Measurements from ENCODE around the gene BLVRA. TPM values are rescaled to one million over a fixed set of nuclear protein-coding genes. Genes with fewer than 3 reads are reported as not detected.

The BLVRA gene
- polyA plus RNA-seq, 1 experiment, result 33.9 TPM

- no peaks in the 10 kb centered on the region for H3K36me3 ChIP-seq (ENCODE audit: control insufficient read depth, insufficient read depth, low read length)
- POLR2A ChIA-PET, result no interaction called here
- CTCF ChIA-PET, result interaction anchor here (0.6 to 1.0 kb wide), 3 partner anchors 12 to 151 kb away, joined by 3 to 5 read pairs (median 3); no protein-coding TSS in a partner anchor
- DNase-seq (ENCODE audit: low read depth), result no peak
- no peak overlapping the region for H3K4me3 ChIP-seq (ENCODE audit: low read depth, low read length)
- no peaks in the 10 kb centered on the region for H3K27me3 ChIP-seq (ENCODE audit: control insufficient read depth, insufficient read depth, low read length)
- no peak for TF ChIP-seq CTCF (IDR thresholded peaks at IDR 0.05; ENCODE audit: insufficient read depth, low read depth, low read length)
Measured at GRCh38 chr7:43851805-43852204, 93.3 kb downstream of the BLVRA start.

- ChIA-PET CTCF (interaction anchor here (0.9 kb wide), 1 partner anchor 16 kb away, joined by 3 read pairs; no protein-coding TSS in a partner anchor), POLR2A (no interaction called here)
Measured at GRCh38 chr7:43855176-43855575, 96.7 kb downstream of the BLVRA start.

GRCh38 chr7:43856316-43856715 is 97.8 kb downstream of the BLVRA start:
- TF ChIP-seq CTCF (IDR thresholded peaks at IDR 0.05; ENCODE audit: insufficient read depth, low read depth, low read length), result no peak
- H3K36me3 ChIP-seq (ENCODE audit: control insufficient read depth, insufficient read depth, low read length), result no peaks in the 10 kb centered on the region
- no peaks in the 10 kb centered on the region for H3K27me3 ChIP-seq (ENCODE audit: control insufficient read depth, insufficient read depth, low read length)
- CTCF ChIA-PET, result interaction anchor here (0.8 to 0.9 kb wide), 2 partner anchors 17 to 273 kb away, joined by 3 read pairs; partner anchors contain the start of gene STK17A
- DNase-seq (ENCODE audit: low read depth), result no peak
- H3K4me3 ChIP-seq (ENCODE audit: low read depth, low read length), result no peak overlapping the region
- POLR2A ChIA-PET, result no interaction called here

More at GRCh38 chr7:43855176-43855575, 96.7 kb downstream of the BLVRA start:
- no peak for DNase-seq (ENCODE audit: low read depth)
- no peak overlapping the region for H3K4me3 ChIP-seq (ENCODE audit: low read depth, low read length)
- no peak for TF ChIP-seq CTCF (IDR thresholded peaks at IDR 0.05; ENCODE audit: insufficient read depth, low read depth, low read length)
- no peaks in the 10 kb centered on the region for H3K36me3 ChIP-seq (ENCODE audit: control insufficient read depth, insufficient read depth, low read length)
- H3K27me3 ChIP-seq (ENCODE audit: control insufficient read depth, insufficient read depth, low read length), result no peaks in the 10 kb centered on the region

Other genes starting within 250 kb of the BLVRA start
- 12.3 and 26.5 TPM in 2 replicates for gene STK17A, start 175.6 kb upstream of the BLVRA start, polyA plus RNA-seq (2011; rRNA removed)
- 20.2 and 23.4 TPM in 2 replicates for gene COA1, start 29.2 kb upstream of the BLVRA start, polyA plus RNA-seq (2011; rRNA removed)
- 189 and 229 TPM in 2 replicates for gene MRPS24, start 110.8 kb downstream of the BLVRA start, polyA plus RNA-seq (2011; rRNA removed)
- gene URGCP, start 147.9 kb downstream of the BLVRA start, polyA plus RNA-seq (2011; rRNA removed), result 34.3 and 41.6 TPM in 2 replicates
- 24.3 and 27.6 TPM in 2 replicates for gene UBE2D4, start 167.8 kb downstream of the BLVRA start, polyA plus RNA-seq (2011; rRNA removed)
- gene SPDYE1, start 239.2 kb downstream of the BLVRA start, polyA plus RNA-seq (2011; rRNA removed), result not detected in 2 replicates